ENCODE results near the gene GDI1. TPM values are rescaled to one million over a fixed set of nuclear protein-coding genes. Genes with fewer than 3 reads are reported as not detected.

Gene GDI1
- total and polyA plus RNA-seq, 2 experiments from 2014 or later = 48.5 to 95.9 TPM

GRCh38 chrX:154452823-154453222 lies 15.9 kb downstream of the GDI1 start (continued):
- TF ChIP-seq, protein P1, sequence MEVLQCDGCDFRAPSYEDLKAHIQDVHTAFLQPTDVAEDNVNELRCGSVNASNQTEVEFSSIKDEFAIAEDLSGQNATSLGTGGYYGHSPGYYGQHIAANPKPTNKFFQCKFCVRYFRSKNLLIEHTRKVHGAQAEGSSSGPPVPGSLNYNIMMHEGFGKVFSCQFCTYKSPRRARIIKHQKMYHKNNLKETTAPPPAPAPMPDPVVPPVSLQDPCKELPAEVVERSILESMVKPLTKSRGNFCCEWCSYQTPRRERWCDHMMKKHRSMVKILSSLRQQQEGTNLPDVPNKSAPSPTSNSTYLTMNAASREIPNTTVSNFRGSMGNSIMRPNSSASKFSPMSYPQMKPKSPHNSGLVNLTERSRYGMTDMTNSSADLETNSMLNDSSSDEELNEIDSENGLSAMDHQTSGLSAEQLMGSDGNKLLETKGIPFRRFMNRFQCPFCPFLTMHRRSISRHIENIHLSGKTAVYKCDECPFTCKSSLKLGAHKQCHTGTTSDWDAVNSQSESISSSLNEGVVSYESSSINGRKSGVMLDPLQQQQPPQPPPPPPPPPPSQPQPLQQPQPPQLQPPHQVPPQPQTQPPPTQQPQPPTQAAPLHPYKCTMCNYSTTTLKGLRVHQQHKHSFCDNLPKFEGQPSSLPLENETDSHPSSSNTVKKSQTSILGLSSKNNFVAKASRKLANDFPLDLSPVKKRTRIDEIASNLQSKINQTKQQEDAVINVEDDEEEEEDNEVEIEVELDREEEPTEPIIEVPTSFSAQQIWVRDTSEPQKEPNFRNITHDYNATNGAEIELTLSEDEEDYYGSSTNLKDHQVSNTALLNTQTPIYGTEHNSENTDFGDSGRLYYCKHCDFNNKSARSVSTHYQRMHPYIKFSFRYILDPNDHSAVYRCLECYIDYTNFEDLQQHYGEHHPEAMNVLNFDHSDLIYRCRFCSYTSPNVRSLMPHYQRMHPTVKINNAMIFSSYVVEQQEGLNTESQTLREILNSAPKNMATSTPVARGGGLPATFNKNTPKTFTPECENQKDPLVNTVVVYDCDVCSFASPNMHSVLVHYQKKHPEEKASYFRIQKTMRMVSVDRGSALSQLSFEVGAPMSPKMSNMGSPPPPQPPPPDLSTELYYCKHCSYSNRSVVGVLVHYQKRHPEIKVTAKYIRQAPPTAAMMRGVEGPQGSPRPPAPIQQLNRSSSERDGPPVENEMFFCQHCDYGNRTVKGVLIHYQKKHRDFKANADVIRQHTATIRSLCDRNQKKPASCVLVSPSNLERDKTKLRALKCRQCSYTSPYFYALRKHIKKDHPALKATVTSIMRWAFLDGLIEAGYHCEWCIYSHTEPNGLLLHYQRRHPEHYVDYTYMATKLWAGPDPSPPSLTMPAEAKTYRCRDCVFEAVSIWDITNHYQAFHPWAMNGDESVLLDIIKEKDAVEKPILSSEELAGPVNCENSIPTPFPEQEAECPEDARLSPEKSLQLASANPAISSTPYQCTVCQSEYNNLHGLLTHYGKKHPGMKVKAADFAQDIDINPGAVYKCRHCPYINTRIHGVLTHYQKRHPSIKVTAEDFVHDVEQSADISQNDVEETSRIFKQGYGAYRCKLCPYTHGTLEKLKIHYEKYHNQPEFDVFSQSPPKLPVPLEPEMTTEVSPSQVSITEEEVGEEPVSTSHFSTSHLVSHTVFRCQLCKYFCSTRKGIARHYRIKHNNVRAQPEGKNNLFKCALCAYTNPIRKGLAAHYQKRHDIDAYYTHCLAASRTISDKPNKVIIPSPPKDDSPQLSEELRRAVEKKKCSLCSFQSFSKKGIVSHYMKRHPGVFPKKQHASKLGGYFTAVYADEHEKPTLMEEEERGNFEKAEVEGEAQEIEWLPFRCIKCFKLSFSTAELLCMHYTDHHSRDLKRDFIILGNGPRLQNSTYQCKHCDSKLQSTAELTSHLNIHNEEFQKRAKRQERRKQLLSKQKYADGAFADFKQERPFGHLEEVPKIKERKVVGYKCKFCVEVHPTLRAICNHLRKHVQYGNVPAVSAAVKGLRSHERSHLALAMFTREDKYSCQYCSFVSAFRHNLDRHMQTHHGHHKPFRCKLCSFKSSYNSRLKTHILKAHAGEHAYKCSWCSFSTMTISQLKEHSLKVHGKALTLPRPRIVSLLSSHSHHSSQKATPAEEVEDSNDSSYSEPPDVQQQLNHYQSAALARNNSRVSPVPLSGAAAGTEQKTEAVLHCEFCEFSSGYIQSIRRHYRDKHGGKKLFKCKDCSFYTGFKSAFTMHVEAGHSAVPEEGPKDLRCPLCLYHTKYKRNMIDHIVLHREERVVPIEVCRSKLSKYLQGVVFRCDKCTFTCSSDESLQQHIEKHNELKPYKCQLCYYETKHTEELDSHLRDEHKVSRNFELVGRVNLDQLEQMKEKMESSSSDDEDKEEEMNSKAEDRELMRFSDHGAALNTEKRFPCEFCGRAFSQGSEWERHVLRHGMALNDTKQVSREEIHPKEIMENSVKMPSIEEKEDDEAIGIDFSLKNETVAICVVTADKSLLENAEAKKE (CRISPR knock-in tag; IDR thresholded peaks at IDR 0.05) = no peak
- TF ChIP-seq STAT1 (IDR thresholded peaks at IDR 0.05; ENCODE audit: unreplicated experiment) = no peak
- no peak for TF ChIP-seq EZH2 (IDR thresholded peaks at IDR 0.05; ENCODE audit: low read depth, unreplicated experiment)
- no peak for TF ChIP-seq CREB1 (CRISPR knock-in tag; IDR thresholded peaks at IDR 0.05; ENCODE audit: low read depth)
- TF ChIP-seq NANOG (IDR thresholded peaks at IDR 0.05; ENCODE audit: borderline replicate concordance) = no peak
- TF ChIP-seq, protein P2, sequence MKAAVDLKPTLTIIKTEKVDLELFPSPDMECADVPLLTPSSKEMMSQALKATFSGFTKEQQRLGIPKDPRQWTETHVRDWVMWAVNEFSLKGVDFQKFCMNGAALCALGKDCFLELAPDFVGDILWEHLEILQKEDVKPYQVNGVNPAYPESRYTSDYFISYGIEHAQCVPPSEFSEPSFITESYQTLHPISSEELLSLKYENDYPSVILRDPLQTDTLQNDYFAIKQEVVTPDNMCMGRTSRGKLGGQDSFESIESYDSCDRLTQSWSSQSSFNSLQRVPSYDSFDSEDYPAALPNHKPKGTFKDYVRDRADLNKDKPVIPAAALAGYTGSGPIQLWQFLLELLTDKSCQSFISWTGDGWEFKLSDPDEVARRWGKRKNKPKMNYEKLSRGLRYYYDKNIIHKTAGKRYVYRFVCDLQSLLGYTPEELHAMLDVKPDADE (IDR thresholded peaks at IDR 0.05) = no peak

DNA sequence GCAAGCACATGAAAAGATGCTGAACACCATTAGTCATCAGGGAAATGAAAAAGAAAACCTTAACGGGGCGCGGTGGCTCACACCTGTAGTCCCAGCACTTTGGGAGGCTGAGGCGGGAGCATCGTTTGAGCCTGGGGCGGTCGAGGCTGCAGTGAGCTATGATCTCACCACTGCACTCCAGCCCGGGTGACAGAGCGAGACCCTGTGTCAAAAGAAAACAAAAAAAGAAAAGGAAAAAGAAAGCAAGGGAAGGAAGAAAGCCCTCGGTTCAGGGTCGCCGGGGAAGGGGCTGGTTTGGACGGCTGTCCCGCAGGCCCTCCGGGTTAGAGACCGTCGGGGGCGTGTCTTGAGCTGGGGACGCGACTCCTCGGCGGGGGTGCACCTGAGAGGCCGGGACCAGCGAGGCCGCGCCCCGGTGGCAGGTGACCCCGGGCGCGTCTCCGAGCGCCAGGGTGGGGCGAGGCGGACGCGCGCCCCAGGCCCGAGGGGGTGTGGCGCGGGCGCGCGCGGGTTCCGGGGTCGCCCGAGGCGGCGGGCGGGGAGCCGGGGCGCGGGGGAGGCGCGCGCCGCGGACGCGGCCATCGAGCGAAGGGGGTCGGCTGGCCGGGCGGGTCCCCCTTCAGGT lies 20.6 kb downstream of the GDI1 start:
- H3K4me2 ChIP-seq = peak overlapping the region; percentile 43
- Mint-ChIP-seq H3K36me3 (ENCODE audit: low read depth) (peaks cover 8% of the 10 kb centered on the region; the same call in 2 of the 3 replicates), H3K9me3 (no peaks in the 10 kb centered on the region), H3K27ac (no peak overlapping the region; the same call in 1 of the 2 replicates), H3K27me3 (ENCODE audit: insufficient read depth, low read depth, poor library complexity) (peaks cover 6% of the 10 kb centered on the region), H3K4me1 (no peaks in the 10 kb centered on the region; the same call in 2 of the 3 replicates), H3K4me3 (peak overlapping the region; percentile 82)
- DNase-seq (ENCODE audit: low spot score) (peak; percentile 80), ATAC-seq (peak; percentile 63)
- H3K4me1 ChIP-seq (ENCODE audit: insufficient read depth) = no peaks in the 10 kb centered on the region
- H3K27me3 ChIP-seq (ENCODE audit: insufficient read depth) = no peaks in the 10 kb centered on the region; the same call in 1 of the 2 replicates
- no peaks in the 10 kb centered on the region for H3K9me2 ChIP-seq (ENCODE audit: insufficient read depth)
- no peaks in the 10 kb centered on the region for H4K20me1 ChIP-seq (replicated peaks; ENCODE audit: insufficient read depth)
- H3K4me3 ChIP-seq = peak overlapping the region; percentile 34
- H2AFZ ChIP-seq = no peak overlapping the region
- no peak overlapping the region for H3K27ac ChIP-seq (ENCODE audit: low read depth)
- H3K79me2 ChIP-seq (replicated peaks; ENCODE audit: insufficient read depth) = no peaks in the 10 kb centered on the region
- H3F3A ChIP-seq (replicated peaks; ENCODE audit: low read depth) = no peaks in the 10 kb centered on the region
- H3K36me3 ChIP-seq (ENCODE audit: insufficient read depth) = no peaks in the 10 kb centered on the region
- TF ChIP-seq STAT1 (IDR thresholded peaks at IDR 0.05; ENCODE audit: unreplicated experiment) = no peak
- TF ChIP-seq ZNF331 (CRISPR knock-in tag; IDR thresholded peaks at IDR 0.05; ENCODE audit: low read depth) = no peak
- TF ChIP-seq, protein P1 (CRISPR knock-in tag; IDR thresholded peaks at IDR 0.05) = no peak
- TF ChIP-seq CREB1 (CRISPR knock-in tag; IDR thresholded peaks at IDR 0.05; ENCODE audit: low read depth) = no peak
- TF ChIP-seq EZH2 (IDR thresholded peaks at IDR 0.05; ENCODE audit: low read depth, unreplicated experiment) = no peak
